ENCODE results near the gene CDH13.

Gene CDH13

GRCh38 chr16:82715833-82716232 lies 89.1 kb downstream of the CDH13 start:
- no peaks in the 10 kb centered on the region for H3K79me2 ChIP-seq (ENCODE audit: control insufficient read depth, insufficient read depth, low read length, unreplicated experiment)
- no peak overlapping the region for H3K4me3 ChIP-seq (ENCODE audit: low read depth, low read length)
- no peak overlapping the region for H3K27ac ChIP-seq (ENCODE audit: low read depth, low read length)
- H3K36me3 ChIP-seq (ENCODE audit: insufficient read depth, low read length) = no peaks in the 10 kb centered on the region
- H2AFZ ChIP-seq (ENCODE audit: low read length, unreplicated experiment) = no peak overlapping the region
- no peaks in the 10 kb centered on the region for H3K27me3 ChIP-seq (ENCODE audit: insufficient read depth, low read length)
- H3K4me1 ChIP-seq (ENCODE audit: control insufficient read depth, insufficient read depth, low read length, unreplicated experiment) = no peaks in the 10 kb centered on the region

GRCh38 chr16:82716361-82716855 lies 89.6 kb downstream of the CDH13 start:
- H2AFZ ChIP-seq (ENCODE audit: low read length, unreplicated experiment) = no peak overlapping the region
- no peak overlapping the region for H3K4me3 ChIP-seq (ENCODE audit: low read depth, low read length)
- no peaks in the 10 kb centered on the region for H3K27me3 ChIP-seq (ENCODE audit: insufficient read depth, low read length)
- no peaks in the 10 kb centered on the region for H3K4me1 ChIP-seq (ENCODE audit: control insufficient read depth, insufficient read depth, low read length, unreplicated experiment)
- H3K27ac ChIP-seq (ENCODE audit: low read depth, low read length) = no peak overlapping the region
- H3K79me2 ChIP-seq (ENCODE audit: control insufficient read depth, insufficient read depth, low read length, unreplicated experiment) = no peaks in the 10 kb centered on the region
- no peaks in the 10 kb centered on the region for H3K36me3 ChIP-seq (ENCODE audit: insufficient read depth, low read length)

- no peaks in the 10 kb centered on the region for H3K79me2 ChIP-seq (ENCODE audit: control insufficient read depth, insufficient read depth, low read length, unreplicated experiment)
- H3K4me3 ChIP-seq (ENCODE audit: low read depth, low read length) = no peak overlapping the region
- H2AFZ ChIP-seq (ENCODE audit: low read length, unreplicated experiment) = no peak overlapping the region
- H3K36me3 ChIP-seq (ENCODE audit: insufficient read depth, low read length) = no peaks in the 10 kb centered on the region
- no peaks in the 10 kb centered on the region for H3K4me1 ChIP-seq (ENCODE audit: control insufficient read depth, insufficient read depth, low read length, unreplicated experiment)
- no peak overlapping the region for H3K27ac ChIP-seq (ENCODE audit: low read depth, low read length)
- H3K27me3 ChIP-seq (ENCODE audit: insufficient read depth, low read length) = no peaks in the 10 kb centered on the region
Measured at GRCh38 chr16:82720414-82720813, 93.6 kb downstream of the CDH13 start.

GRCh38 chr16:82726306-82726705 lies 99.5 kb downstream of the CDH13 start:
- no peak overlapping the region for H2AFZ ChIP-seq (ENCODE audit: low read length, unreplicated experiment)
- H3K4me3 ChIP-seq (ENCODE audit: low read depth, low read length) = no peak overlapping the region
- H3K79me2 ChIP-seq (ENCODE audit: control insufficient read depth, insufficient read depth, low read length, unreplicated experiment) = no peaks in the 10 kb centered on the region
- H3K36me3 ChIP-seq (ENCODE audit: insufficient read depth, low read length) = no peaks in the 10 kb centered on the region
- H3K27me3 ChIP-seq (ENCODE audit: insufficient read depth, low read length) = no peaks in the 10 kb centered on the region
- no peaks in the 10 kb centered on the region for H3K4me1 ChIP-seq (ENCODE audit: control insufficient read depth, insufficient read depth, low read length, unreplicated experiment)
- no peak overlapping the region for H3K27ac ChIP-seq (ENCODE audit: low read depth, low read length)

GRCh38 chr16:82728901-82729300 lies 102.1 kb downstream of the CDH13 start:
- Histone ChIP-seq H2AFZ (ENCODE audit: low read length, unreplicated experiment) (no peak overlapping the region), H3K36me3 (ENCODE audit: insufficient read depth, low read length) (no peaks in the 10 kb centered on the region), H3K27ac (ENCODE audit: low read depth, low read length) (no peak overlapping the region), H3K27me3 (ENCODE audit: insufficient read depth, low read length) (no peaks in the 10 kb centered on the region), H3K79me2 (ENCODE audit: control insufficient read depth, insufficient read depth, low read length, unreplicated experiment) (no peaks in the 10 kb centered on the region), H3K4me1 (ENCODE audit: control insufficient read depth, insufficient read depth, low read length, unreplicated experiment) (no peaks in the 10 kb centered on the region), H3K4me3 (ENCODE audit: low read depth, low read length) (no peak overlapping the region)

- H2AFZ ChIP-seq (ENCODE audit: low read length, unreplicated experiment) = no peak overlapping the region
- H3K79me2 ChIP-seq (ENCODE audit: control insufficient read depth, insufficient read depth, low read length, unreplicated experiment) = no peaks in the 10 kb centered on the region
- no peaks in the 10 kb centered on the region for H3K36me3 ChIP-seq (ENCODE audit: insufficient read depth, low read length)
- no peaks in the 10 kb centered on the region for H3K27me3 ChIP-seq (ENCODE audit: insufficient read depth, low read length)
- H3K4me1 ChIP-seq (ENCODE audit: control insufficient read depth, insufficient read depth, low read length, unreplicated experiment) = no peaks in the 10 kb centered on the region
- H3K4me3 ChIP-seq (ENCODE audit: low read depth, low read length) = no peak overlapping the region
- no peak overlapping the region for H3K27ac ChIP-seq (ENCODE audit: low read depth, low read length)
Measured at GRCh38 chr16:82730901-82731300, 104.1 kb downstream of the CDH13 start.

GRCh38 chr16:82732461-82732860 lies 105.7 kb downstream of the CDH13 start:
- Histone ChIP-seq H3K36me3 (ENCODE audit: insufficient read depth, low read length) (no peaks in the 10 kb centered on the region), H3K4me3 (ENCODE audit: low read depth, low read length) (no peak overlapping the region), H2AFZ (ENCODE audit: low read length, unreplicated experiment) (no peak overlapping the region), H3K79me2 (ENCODE audit: control insufficient read depth, insufficient read depth, low read length, unreplicated experiment) (no peaks in the 10 kb centered on the region), H3K4me1 (ENCODE audit: control insufficient read depth, insufficient read depth, low read length, unreplicated experiment) (no peaks in the 10 kb centered on the region), H3K27me3 (ENCODE audit: insufficient read depth, low read length) (no peaks in the 10 kb centered on the region), H3K27ac (ENCODE audit: low read depth, low read length) (no peak overlapping the region)

- Histone ChIP-seq H3K27ac (ENCODE audit: low read depth, low read length) (no peak overlapping the region), H3K4me1 (ENCODE audit: control insufficient read depth, insufficient read depth, low read length, unreplicated experiment) (no peaks in the 10 kb centered on the region), H3K27me3 (ENCODE audit: insufficient read depth, low read length) (no peaks in the 10 kb centered on the region), H2AFZ (ENCODE audit: low read length, unreplicated experiment) (no peak overlapping the region), H3K4me3 (ENCODE audit: low read depth, low read length) (no peak overlapping the region), H3K79me2 (ENCODE audit: control insufficient read depth, insufficient read depth, low read length, unreplicated experiment) (no peaks in the 10 kb centered on the region), H3K36me3 (ENCODE audit: insufficient read depth, low read length) (no peaks in the 10 kb centered on the region)
Measured at GRCh38 chr16:82735186-82735585, 108.4 kb downstream of the CDH13 start.

- Histone ChIP-seq H3K27ac (ENCODE audit: low read depth, low read length) (no peak overlapping the region), H3K4me1 (ENCODE audit: control insufficient read depth, insufficient read depth, low read length, unreplicated experiment) (no peaks in the 10 kb centered on the region), H3K79me2 (ENCODE audit: control insufficient read depth, insufficient read depth, low read length, unreplicated experiment) (no peaks in the 10 kb centered on the region), H3K4me3 (ENCODE audit: low read depth, low read length) (no peak overlapping the region), H3K36me3 (ENCODE audit: insufficient read depth, low read length) (no peaks in the 10 kb centered on the region), H2AFZ (ENCODE audit: low read length, unreplicated experiment) (no peak overlapping the region), H3K27me3 (ENCODE audit: insufficient read depth, low read length) (no peaks in the 10 kb centered on the region)
Measured at GRCh38 chr16:82735673-82736091, 108.9 kb downstream of the CDH13 start.

GRCh38 chr16:82736224-82736623 lies 109.5 kb downstream of the CDH13 start:
- H3K4me1 ChIP-seq (ENCODE audit: control insufficient read depth, insufficient read depth, low read length, unreplicated experiment) = no peaks in the 10 kb centered on the region
- H2AFZ ChIP-seq (ENCODE audit: low read length, unreplicated experiment) = no peak overlapping the region
- H3K27ac ChIP-seq (ENCODE audit: low read depth, low read length) = no peak overlapping the region
- H3K4me3 ChIP-seq (ENCODE audit: low read depth, low read length) = no peak overlapping the region
- no peaks in the 10 kb centered on the region for H3K79me2 ChIP-seq (ENCODE audit: control insufficient read depth, insufficient read depth, low read length, unreplicated experiment)
- H3K36me3 ChIP-seq (ENCODE audit: insufficient read depth, low read length) = no peaks in the 10 kb centered on the region
- no peaks in the 10 kb centered on the region for H3K27me3 ChIP-seq (ENCODE audit: insufficient read depth, low read length)

- H3K36me3 ChIP-seq (ENCODE audit: insufficient read depth, low read length) = no peaks in the 10 kb centered on the region
- no peaks in the 10 kb centered on the region for H3K4me1 ChIP-seq (ENCODE audit: control insufficient read depth, insufficient read depth, low read length, unreplicated experiment)
- no peak overlapping the region for H3K4me3 ChIP-seq (ENCODE audit: low read depth, low read length)
- no peaks in the 10 kb centered on the region for H3K27me3 ChIP-seq (ENCODE audit: insufficient read depth, low read length)
- no peak overlapping the region for H2AFZ ChIP-seq (ENCODE audit: low read length, unreplicated experiment)
- H3K79me2 ChIP-seq (ENCODE audit: control insufficient read depth, insufficient read depth, low read length, unreplicated experiment) = no peaks in the 10 kb centered on the region
- H3K27ac ChIP-seq (ENCODE audit: low read depth, low read length) = no peak overlapping the region
Measured at GRCh38 chr16:82738699-82739098, 111.9 kb downstream of the CDH13 start.

Measured in ACC112 (cell line).